COLO668 (cell line): ENCODE measurements around the gene CCDC91.

Source experiments
- DNase-seq: peaks from one replicate; lab custom pipeline; 2025; ENCODE audit not compliant: unreplicated experiment; lab: John Stamatoyannopoulos, UW

Gene CCDC91

GRCh38 chr12:28574746-28575592, 384.7 kb downstream of the CCDC91 start:
- DNase-seq = peak; percentile 2

- no peak for DNase-seq
Observed at GRCh38 chr12:28575593-28576205, 385.4 kb downstream of the CCDC91 start.

GRCh38 chr12:28578361-28578760, 388.1 kb downstream of the CCDC91 start:
- no peak for DNase-seq

- no peak for DNase-seq
Observed at GRCh38 chr12:28578833-28579252, 388.6 kb downstream of the CCDC91 start.

- no peak for DNase-seq
Observed at GRCh38 chr12:28582672-28583376, 392.6 kb downstream of the CCDC91 start.

GRCh38 chr12:28583701-28584261, 393.5 kb downstream of the CCDC91 start:
- no peak for DNase-seq

GRCh38 chr12:28585146-28585545, 394.9 kb downstream of the CCDC91 start:
- DNase-seq = no peak

- no peak for DNase-seq
Observed at GRCh38 chr12:28586481-28586880, 396.2 kb downstream of the CCDC91 start.

GRCh38 chr12:28591831-28592230, 401.6 kb downstream of the CCDC91 start:
- DNase-seq = no peak
